DMS153 treated with DMSO at 0.1 percent for 48 hours (cell line): ENCODE data around the gene MMD2.

Experiments
- DNase-seq: peaks from one replicate; lab custom pipeline; 2025; ENCODE audit not compliant: unreplicated experiment; lab: John Stamatoyannopoulos, UW

MMD2 gene

GRCh38 chr7:4873071-4873944 is 85.7 kb downstream of the MMD2 start:
- no peak for DNase-seq

DNA sequence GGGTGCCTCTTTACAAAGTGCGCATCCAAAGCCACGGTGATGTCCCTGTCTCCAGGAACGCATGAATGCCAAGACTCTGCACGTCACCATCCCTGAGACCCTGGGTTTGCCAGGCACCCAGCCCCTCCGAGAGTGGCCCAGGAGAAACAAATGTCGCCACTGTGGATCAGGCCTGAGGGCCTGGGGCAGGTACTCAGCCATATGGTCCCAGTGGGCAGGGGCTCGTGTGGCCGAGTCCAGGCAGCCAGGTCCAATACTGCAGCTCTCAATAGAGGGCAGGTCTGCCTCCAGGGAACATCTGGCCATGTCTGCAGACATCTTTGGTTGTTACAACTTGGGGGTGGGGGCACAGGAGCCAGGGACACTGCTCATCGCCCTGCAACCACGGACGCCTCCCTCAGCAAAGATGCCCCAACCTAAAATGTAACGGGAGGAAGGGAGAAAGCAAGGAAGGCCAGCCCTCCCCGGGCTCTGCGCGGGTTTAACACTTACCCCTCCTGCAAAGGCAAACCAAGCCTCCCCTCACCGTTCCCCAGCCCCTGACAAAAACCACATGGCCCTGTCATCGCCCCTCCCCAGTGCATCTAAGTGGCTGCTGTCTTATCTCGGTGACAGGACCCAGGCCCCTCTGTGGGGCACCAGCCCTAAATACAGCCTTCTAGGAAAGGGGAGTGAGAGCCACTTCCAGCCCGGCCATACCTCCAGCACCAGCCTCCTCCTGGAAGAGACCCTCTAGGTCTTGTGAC is 86.9 kb downstream of the MMD2 start:
- no peak for DNase-seq

DNA sequence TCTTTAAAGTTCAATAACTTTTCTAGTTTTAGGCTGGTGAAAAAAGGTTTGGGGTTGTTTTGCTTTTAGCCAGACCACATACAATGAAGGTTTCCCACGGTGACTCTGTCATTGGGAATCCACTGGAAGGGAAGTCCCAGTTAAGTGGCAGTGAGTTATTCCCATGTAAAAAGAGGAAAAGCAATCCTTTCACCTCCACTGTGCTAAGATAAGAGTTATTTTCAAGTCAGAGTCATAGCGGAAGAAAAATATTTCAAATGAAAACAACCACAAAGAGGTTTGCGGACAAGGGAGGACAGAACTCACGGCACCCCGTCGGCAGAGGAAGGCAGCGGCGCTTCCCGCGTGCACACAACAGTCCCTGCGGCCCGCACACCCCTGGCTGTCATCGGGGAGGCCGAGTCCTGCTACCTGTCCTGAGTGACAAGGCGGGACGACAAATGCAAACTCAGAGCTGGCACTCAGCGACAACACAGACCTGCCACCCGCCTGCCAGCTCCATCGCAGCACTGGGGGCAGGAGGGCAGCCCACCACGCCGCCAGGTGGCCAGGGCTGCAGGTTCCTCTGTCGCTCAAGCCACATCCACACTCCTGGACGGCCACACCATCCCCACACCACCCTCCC is 87.8 kb downstream of the MMD2 start:
- no peak for DNase-seq

- DNase-seq, result no peak
Observed at GRCh38 chr7:4868493-4868892, 90.5 kb downstream of the MMD2 start.

DNA sequence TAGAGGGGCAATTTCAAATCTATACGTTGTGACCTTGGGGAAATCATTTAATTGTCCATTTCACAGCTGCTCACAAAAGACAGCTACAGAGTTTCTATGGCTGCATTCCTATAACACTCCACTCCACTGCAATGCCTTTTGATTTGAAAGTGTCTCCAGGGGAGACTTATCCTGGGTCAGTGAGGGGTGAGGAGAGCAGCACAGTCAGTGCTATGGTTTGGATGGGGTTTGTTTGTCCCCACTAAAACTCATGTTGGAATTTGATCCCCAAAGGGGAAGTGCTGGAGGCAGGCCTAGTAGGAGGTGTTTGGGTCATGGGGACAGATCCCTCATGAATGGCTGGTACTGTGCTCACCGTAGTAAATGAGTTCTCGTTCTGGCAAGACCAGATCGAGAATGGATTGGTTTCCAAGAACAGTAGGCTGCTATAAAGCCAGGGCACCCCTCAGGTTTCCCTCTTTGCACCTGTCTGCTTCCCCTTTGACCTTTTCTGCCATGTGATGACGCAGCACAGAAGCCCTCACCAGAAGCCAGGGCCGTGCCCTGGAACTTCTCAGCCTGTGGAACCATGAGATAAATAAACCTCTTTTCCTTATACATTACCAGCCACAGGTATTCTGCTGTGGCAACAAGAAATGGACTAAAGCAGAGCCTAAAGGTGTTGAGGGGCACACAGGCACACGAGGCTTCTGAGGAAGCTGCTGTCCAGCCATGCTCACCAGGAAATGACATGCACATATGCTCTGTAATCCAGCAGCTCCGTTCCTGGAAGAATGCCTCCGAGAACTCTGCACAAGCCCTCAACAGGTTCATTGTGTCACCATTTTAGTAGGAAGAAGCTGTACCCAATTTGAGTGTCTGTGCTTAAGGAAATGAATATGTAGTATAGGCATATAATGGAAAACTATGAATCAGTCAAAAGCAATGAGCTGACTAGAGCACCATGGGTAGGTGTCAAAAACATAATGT is 92.2 kb downstream of the MMD2 start:
- no peak for DNase-seq

GRCh38 chr7:4862156-4862555 is 96.8 kb downstream of the MMD2 start:
- no peak for DNase-seq

- DNase-seq, result no peak
Observed at GRCh38 chr7:4861673-4862072, 97.3 kb downstream of the MMD2 start, which contains the start of gene PAPOLB. Gene PAPOLB, minus strand, starts transcription at chr7:4862030. Its CDS starts 220 bp downstream, at chr7:4861810.

- no peak for DNase-seq
Observed at GRCh38 chr7:4861227-4861626, 97.8 kb downstream of the MMD2 start.

DNA sequence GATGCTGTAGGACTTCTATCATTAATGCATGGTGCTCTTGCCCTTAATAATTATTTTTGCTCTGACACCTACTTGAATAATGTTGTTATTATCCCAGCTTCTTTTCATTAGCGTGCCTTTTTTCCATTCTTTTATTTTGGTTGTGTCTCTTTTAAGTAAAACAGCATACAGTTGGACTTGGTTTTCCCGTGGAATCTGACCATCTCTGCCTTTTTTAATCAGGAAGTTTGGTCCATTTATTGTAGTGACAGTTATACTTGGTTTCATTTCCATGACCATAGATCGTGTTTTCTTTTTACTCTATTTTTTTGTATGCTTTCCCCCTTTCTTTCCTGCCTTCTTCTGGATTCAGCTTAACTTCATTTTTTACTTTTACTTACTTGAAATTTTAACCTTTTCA is 101.8 kb downstream of the MMD2 start:
- no peak for DNase-seq

DNA sequence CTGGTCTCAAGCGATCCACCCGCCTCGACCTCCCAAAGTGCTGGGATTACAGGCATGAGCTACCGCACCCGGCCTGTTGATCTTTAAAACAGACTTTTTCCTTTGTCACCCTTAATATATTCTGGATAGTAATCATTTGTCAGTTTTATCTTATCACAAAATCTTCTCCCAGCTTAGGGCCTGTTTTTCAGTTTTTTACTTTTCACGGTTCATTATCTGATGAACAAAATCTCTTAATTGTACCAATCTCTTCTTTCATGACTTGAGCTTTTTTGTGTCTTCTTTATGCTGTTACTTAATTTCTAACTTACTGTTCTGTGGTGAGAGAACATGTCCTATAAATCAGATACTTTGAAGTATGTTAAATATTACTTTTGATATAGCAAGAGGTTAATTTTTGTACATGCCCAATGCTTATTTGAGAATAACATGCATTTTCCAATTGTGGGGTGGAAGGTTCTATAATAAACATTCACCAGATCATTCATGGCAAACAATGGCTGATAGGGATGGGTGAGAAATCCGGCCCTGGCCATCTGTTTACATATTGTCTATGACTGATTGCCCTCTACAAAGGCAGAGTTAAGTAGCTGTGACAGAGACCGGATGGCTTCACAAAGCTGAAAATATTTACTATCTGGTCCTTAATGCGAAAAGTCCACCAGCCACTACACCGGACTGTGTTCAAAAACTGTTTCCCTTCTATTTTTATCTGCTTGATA is 102.5 kb downstream of the MMD2 start:
- no peak for DNase-seq
